GM12878 (cell line): ENCODE data around the gene OGFOD3. TPM values are rescaled to one million over a fixed set of nuclear protein-coding genes. Genes with fewer than 3 reads are reported as not detected.
"Not testable (repeated sequence)": the region's sequence is repeated elsewhere in the genome, so short reads cannot be mapped to it uniquely, and the experiment has no call there.

Experiments
- ATAC-seq: fragments of 200-7000 bp; cut with Tn5 transposase; 3 replicates; pipeline ENCODE4 v1.9.1; 2020; ENCODE audit warnings: mild to moderate bottlenecking, moderate library complexity
- BruUV-seq: library from RNA; stranded (reverse); fragments of 400-500 nt; replicated peaks from 2 replicates; lab custom pipeline; 2021; lab: Mats Ljungman, UMichigan
- CTCF ChIA-PET: fragments of 300-600 bp; sonication (Branson Sonifier 250); formaldehyde crosslinking; extraction: SDS; loops from one replicate; lab custom pipeline; 2021; ENCODE audit warnings: inconsistent platforms; lab: Yijun Ruan, JAX
- POLR2A ChIA-PET: fragments of 350-600 bp; formaldehyde crosslinking; extraction: SDS; loops from one replicate; lab custom pipeline; 2021; ENCODE audit warnings: inconsistent platforms; lab: Charles Lee
- RAD21 ChIA-PET: fragments of 300-600 bp; sonication (Branson Sonifier 250); formaldehyde crosslinking; loops from one replicate; lab custom pipeline; 2023; ENCODE audit warnings: antibody characterized with exemption; ENCODE audit not compliant: unreplicated experiment; lab: Charles Lee
- SMC1A ChIA-PET: fragments of 300-600 bp; sonication (Branson Sonifier 250); formaldehyde crosslinking; loops from one replicate; lab custom pipeline; 2023; ENCODE audit not compliant: unreplicated experiment, uncharacterized antibody; lab: Charles Lee
- DNase-seq: peaks from one replicate; pipeline ENCODE4 v3.0.0-alpha.2; 2011; ENCODE audit warnings: low read depth, low spot score
- FAIRE-seq: peaks from 3 replicates; lab custom pipeline; 2011; peaks lifted over from hg19 to GRCh38; lab: Jason Lieb, UNC
- H2AFZ ChIP-seq: 2 replicates; pipeline ENCODE4 v1.6.0; 2011; ENCODE audit warnings: low read depth, low read length, control low read depth; ENCODE audit not compliant: control insufficient read depth
- H3K27ac ChIP-seq: 2 replicates; pipeline ENCODE4 v1.5.1; 2011; ENCODE audit warnings: control low read depth; ENCODE audit not compliant: control insufficient read depth, insufficient read depth
- H3K27me3 ChIP-seq, 2 experiments: replicated peaks in 1 of 2; 2 replicates each; pipeline versions ENCODE4 v1.6.0 to v1.6.1; 2011; ENCODE audit warnings: low read length in 1 of 2; ENCODE audit not compliant: control insufficient read depth in 2 of 2, insufficient read depth in 2 of 2
- H3K36me3 ChIP-seq, 2 experiments: 2 replicates each; pipeline ENCODE4 v1.5.1; 2011; ENCODE audit warnings: low read length in 1 of 2; ENCODE audit not compliant: control insufficient read depth in 2 of 2, insufficient read depth in 2 of 2
- H3K4me1 ChIP-seq: 2 replicates; pipeline ENCODE4 v1.6.1; 2011; ENCODE audit warnings: mild to moderate bottlenecking, low read length, moderate library complexity, mixed read lengths; ENCODE audit not compliant: control insufficient read depth, insufficient read depth
- H3K4me2 ChIP-seq: 2 replicates; pipeline ENCODE4 v1.6.0; 2011; ENCODE audit warnings: control low read depth; ENCODE audit not compliant: control insufficient read depth, insufficient read depth
- H3K4me3 ChIP-seq: fragments of 200-600 bp; sonication (generic); 2 replicates; pipeline ENCODE4 v1.5.1; 2016
- H3K79me2 ChIP-seq: 2 replicates; pipeline ENCODE4 v1.6.0; 2011; ENCODE audit warnings: low read length; ENCODE audit not compliant: control insufficient read depth, insufficient read depth
- H3K9ac ChIP-seq: 2 replicates; pipeline ENCODE4 v1.8.0; 2011; ENCODE audit warnings: low read length, control low read depth, mixed read lengths; ENCODE audit not compliant: control insufficient read depth, insufficient read depth
- H3K9me3 ChIP-seq: replicated peaks from 3 replicates; pipeline ENCODE4 v1.5.1; 2011; ENCODE audit warnings: mild to moderate bottlenecking, low read length; ENCODE audit not compliant: control insufficient read depth, insufficient read depth
- H4K20me1 ChIP-seq: 2 replicates; pipeline ENCODE4 v1.6.0; 2011; ENCODE audit not compliant: control insufficient read depth, insufficient read depth
- BCL11A ChIP-seq: IDR thresholded peaks from 2 replicates; pipeline ENCODE4 v1.6.1; 2011; ENCODE audit warnings: low read depth, low read length
- MYB ChIP-seq: fragments of 150-350 bp; IDR thresholded peaks from 2 replicates; pipeline ENCODE4 v1.6.1; 2014; ENCODE audit warnings: mild to moderate bottlenecking, low read depth, low read length, borderline replicate concordance
- MYC ChIP-seq: IDR thresholded peaks from 2 replicates; pipeline ENCODE4 v1.6.1; 2011; ENCODE audit warnings: mild to moderate bottlenecking, low read length, moderate library complexity, inconsistent platforms; ENCODE audit not compliant: insufficient read depth, insufficient replicate concordance, insufficient read length, severe bottlenecking
- ZNF384 ChIP-seq: IDR thresholded peaks from 2 replicates; pipeline ENCODE4 v1.6.1; 2012; ENCODE audit warnings: low read depth, mild to moderate bottlenecking, low read length, improper control_type of control experiment, borderline replicate concordance
- WGBS: methylation state at CpG from one replicate; pipeline ENCODE4 v1.1.6; 2016; ENCODE audit warnings: low lambda C conversion rate; ENCODE audit not compliant: insufficient replicate concordance, insufficient coverage; ENCODE audit errors: missing lambda C conversion rate; 5-methylcytosine and 5-hydroxymethylcytosine counted together
- in situ Hi-C: fragments of 300-500 bp; cut with MboI; formaldehyde crosslinking; loops from 9 replicates; pipeline ENCODE4 v1.14.3; 2018; ENCODE audit warnings: mixed read lengths
- intact Hi-C: fragments of 100-400 bp; cut with micrococcal nuclease; formaldehyde crosslinking; loops from one replicate; pipeline ENCODE4 v1.14.2; 2022; ENCODE audit not compliant: unreplicated experiment
- polyA plus RNA-seq, 11 experiments: library from polyadenylated mRNA; depleted of rRNA in 4 of 11; unstranded in 6 of 11; stranded (reverse) in 5 of 11; fragments of >200 nt; fragmentation: Nextera tagmentation in 4 of 11; fragmentation: Illumina TruSeq in 1 of 11; extraction: Ambion mirVana in 4 of 11; extraction: Trizol in 1 of 11; gene quantifications; 1 replicate in 1 of 11; 2 replicates in 10 of 11; pipeline versions ENCODE4 v1.2.1 to v1.2.3, GENCODE V29; 2011 to 2016; ENCODE audit warnings: inconsistent platforms in 2 of 11, missing spikeins in 2 of 11, low read depth in 1 of 11
- total RNA-seq, 4 experiments: library from RNA; depleted of rRNA in 3 of 4; stranded (reverse); fragments of >200 nt in 3 of 4; fragmentation: Illumina TruSeq in 1 of 4; extraction: Trizol in 1 of 4; gene quantifications; 2 replicates each; pipeline versions ENCODE4 v1.2.1 to v1.2.3, GENCODE V29; 2013 to 2021
- TF ChIP-seq, protein P1 (sequence below): fragments of 450-650 bp; IDR thresholded peaks from 2 replicates; pipeline ENCODE4 v1.6.1; 2016; ENCODE audit warnings: mild to moderate bottlenecking, moderate library complexity, borderline replicate concordance
- TF ChIP-seq, protein P2 (sequence below): fragments of 450-650 bp; IDR thresholded peaks from 2 replicates; pipeline ENCODE4 v1.6.1; 2014; ENCODE audit warnings: mild to moderate bottlenecking

Gene OGFOD3
- total and polyA plus RNA-seq, 10 of the 15 experiments (the other 5 are each of a cell fraction or from before 2014, with no cell fraction given): 0.48 to 28.4 (median 18.3) TPM

DNA sequence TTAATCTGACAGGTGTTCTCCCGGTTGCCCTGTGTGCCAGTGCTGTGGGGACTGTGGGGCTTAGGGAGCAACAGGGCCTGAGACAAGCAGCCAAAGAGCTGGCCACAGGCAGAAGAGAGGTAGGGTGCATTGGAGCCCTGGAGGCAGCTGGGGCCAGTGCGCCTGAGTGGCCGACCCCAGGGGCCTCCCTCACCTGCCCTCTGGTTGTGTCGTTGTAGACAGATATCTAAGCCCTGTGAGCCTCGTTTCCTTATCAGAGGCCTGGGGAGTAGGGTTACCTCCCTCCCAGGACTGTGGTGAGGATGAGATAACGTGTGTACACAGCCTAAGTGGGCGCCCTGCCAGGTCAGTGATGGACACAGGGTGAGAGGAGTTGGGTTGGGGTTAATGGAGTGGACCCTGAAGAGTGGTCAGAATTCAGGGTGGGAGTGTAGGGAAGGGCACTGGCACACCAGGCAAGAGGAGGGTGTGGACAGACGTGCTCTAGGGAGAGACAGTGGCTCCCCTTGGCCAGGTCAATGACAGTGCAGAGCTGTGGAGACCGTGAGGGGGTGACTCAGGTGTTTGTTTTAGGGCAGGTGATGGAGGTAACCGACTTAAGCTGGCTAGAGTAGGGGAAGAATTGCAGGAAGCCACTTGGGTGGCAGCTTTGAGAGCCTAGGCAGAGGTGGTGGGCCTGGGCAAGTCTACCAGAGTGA lies 43.6 kb upstream of the OGFOD3 start (continued):
- TF ChIP-seq, protein P1, sequence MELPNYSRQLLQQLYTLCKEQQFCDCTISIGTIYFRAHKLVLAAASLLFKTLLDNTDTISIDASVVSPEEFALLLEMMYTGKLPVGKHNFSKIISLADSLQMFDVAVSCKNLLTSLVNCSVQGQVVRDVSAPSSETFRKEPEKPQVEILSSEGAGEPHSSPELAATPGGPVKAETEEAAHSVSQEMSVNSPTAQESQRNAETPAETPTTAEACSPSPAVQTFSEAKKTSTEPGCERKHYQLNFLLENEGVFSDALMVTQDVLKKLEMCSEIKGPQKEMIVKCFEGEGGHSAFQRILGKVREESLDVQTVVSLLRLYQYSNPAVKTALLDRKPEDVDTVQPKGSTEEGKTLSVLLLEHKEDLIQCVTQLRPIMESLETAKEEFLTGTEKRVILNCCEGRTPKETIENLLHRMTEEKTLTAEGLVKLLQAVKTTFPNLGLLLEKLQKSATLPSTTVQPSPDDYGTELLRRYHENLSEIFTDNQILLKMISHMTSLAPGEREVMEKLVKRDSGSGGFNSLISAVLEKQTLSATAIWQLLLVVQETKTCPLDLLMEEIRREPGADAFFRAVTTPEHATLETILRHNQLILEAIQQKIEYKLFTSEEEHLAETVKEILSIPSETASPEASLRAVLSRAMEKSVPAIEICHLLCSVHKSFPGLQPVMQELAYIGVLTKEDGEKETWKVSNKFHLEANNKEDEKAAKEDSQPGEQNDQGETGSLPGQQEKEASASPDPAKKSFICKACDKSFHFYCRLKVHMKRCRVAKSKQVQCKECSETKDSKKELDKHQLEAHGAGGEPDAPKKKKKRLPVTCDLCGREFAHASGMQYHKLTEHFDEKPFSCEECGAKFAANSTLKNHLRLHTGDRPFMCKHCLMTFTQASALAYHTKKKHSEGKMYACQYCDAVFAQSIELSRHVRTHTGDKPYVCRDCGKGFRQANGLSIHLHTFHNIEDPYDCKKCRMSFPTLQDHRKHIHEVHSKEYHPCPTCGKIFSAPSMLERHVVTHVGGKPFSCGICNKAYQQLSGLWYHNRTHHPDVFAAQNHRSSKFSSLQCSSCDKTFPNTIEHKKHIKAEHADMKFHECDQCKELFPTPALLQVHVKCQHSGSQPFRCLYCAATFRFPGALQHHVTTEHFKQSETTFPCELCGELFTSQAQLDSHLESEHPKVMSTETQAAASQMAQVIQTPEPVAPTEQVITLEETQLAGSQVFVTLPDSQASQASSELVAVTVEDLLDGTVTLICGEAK: no peak
- no peak for TF ChIP-seq MYC
- TF ChIP-seq, protein P2, sequence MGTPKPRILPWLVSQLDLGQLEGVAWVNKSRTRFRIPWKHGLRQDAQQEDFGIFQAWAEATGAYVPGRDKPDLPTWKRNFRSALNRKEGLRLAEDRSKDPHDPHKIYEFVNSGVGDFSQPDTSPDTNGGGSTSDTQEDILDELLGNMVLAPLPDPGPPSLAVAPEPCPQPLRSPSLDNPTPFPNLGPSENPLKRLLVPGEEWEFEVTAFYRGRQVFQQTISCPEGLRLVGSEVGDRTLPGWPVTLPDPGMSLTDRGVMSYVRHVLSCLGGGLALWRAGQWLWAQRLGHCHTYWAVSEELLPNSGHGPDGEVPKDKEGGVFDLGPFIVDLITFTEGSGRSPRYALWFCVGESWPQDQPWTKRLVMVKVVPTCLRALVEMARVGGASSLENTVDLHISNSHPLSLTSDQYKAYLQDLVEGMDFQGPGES: no peak
- no peak for TF ChIP-seq ZNF384
- TF ChIP-seq BCL11A: no peak
- TF ChIP-seq MYB: no peak

DNA sequence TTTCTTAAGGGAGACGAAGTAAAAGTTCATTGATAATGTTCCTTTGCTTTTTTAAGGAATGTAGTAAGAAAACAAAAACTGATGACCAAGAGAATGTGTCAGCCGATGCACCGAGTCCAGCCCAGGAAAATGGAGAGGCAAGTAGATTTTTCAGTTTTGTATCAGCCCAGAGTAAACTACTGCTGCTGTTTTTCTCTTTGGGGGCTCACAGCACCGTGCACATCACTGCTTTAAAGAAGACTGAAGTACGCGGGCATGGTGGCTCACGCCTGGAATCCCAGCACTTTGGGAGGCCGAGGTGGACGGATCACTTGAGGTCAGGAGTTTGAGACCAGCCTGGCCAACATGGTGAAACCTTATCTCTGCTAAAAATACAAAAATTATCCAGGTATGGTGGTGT lies 41.5 kb upstream of the OGFOD3 start:
- SMC1A ChIA-PET, FAIRE-seq, H4K20me1 ChIP-seq, in situ Hi-C loops, H3K4me3 ChIP-seq, BruUV-seq, H3K27ac ChIP-seq, H3K9ac ChIP-seq, ATAC-seq, H3K4me1 ChIP-seq, H3K9me3 ChIP-seq, H2AFZ ChIP-seq, DNase-seq, intact Hi-C loops, H3K27me3 ChIP-seq: not testable (repeated sequence)
- peak overlapping the region; percentile 79; the same call in 1 of the 2 replicates for H3K4me2 ChIP-seq
- CTCF ChIA-PET: interaction anchor here (2.0 kb wide), 1 partner anchor 91 kb away, joined by 6 read pairs; no protein-coding TSS in a partner anchor
- RAD21 ChIA-PET: interaction anchor here (1.4 kb wide), 1 partner anchor 91 kb away, joined by 3 read pairs; no protein-coding TSS in a partner anchor
- peaks cover 15 to 33% of the 10 kb centered on the region in 2 experiments for H3K36me3 ChIP-seq
- POLR2A ChIA-PET: interaction anchor here (0.8 to 0.9 kb wide), 2 partner anchors 37 to 109 kb away, joined by 3 read pairs; no protein-coding TSS in a partner anchor
- 91% methylated on average over 9 of the region's 9 CpGs for WGBS
- H3K79me2 ChIP-seq: peaks cover 10% of the 10 kb centered on the region
